Endodermal cell (in vitro differentiated cells): Measurements from ENCODE around the gene PTX3. TPM values are rescaled to one million over a fixed set of nuclear protein-coding genes. Genes with fewer than 3 reads are reported as not detected.

Experiments used
- DNase-seq: peaks from one replicate; pipeline ENCODE4 v3.0.0-alpha.2; 2017
- H3K27ac ChIP-seq: 2 replicates; pipeline ENCODE4 v1.5.1; 2013; ENCODE audit warnings: mild to moderate bottlenecking, low read depth, low read length, moderate library complexity
- H3K27me3 ChIP-seq: 2 replicates; pipeline ENCODE4 v1.6.1; 2013; ENCODE audit warnings: mild to moderate bottlenecking, low read length, moderate library complexity; ENCODE audit not compliant: insufficient read depth, control insufficient read depth, poor library complexity, severe bottlenecking
- H3K36me3 ChIP-seq: 2 replicates; pipeline ENCODE4 v1.7.0; 2013; ENCODE audit warnings: mild to moderate bottlenecking, low read length, moderate library complexity; ENCODE audit not compliant: control insufficient read depth, insufficient read depth
- H3K4me1 ChIP-seq: one replicate; pipeline ENCODE4 v1.7.0; 2013; ENCODE audit warnings: low read length; ENCODE audit not compliant: control insufficient read depth, insufficient read depth
- H3K4me3 ChIP-seq: 2 replicates; pipeline ENCODE4 v1.5.1; 2013; ENCODE audit warnings: mild to moderate bottlenecking, low read length, moderate library complexity
- H3K9ac ChIP-seq: 2 replicates; pipeline ENCODE4 v1.6.1; 2013; ENCODE audit warnings: mild to moderate bottlenecking, low read length, moderate library complexity; ENCODE audit not compliant: poor library complexity, severe bottlenecking; ENCODE audit errors: extremely low read depth
- H3K9me3 ChIP-seq: 2 replicates; pipeline ENCODE4 v1.6.1; 2013; ENCODE audit warnings: mild to moderate bottlenecking, low read length, moderate library complexity; ENCODE audit not compliant: control insufficient read depth
- H3K27ac Mint-ChIP-seq: 2 replicates; pipeline ENCODE4 v1.8.0; 2020; ENCODE audit warnings: mixed read lengths
- H3K27me3 Mint-ChIP-seq: 2 replicates; pipeline ENCODE4 v1.8.0; 2021; ENCODE audit warnings: mild to moderate bottlenecking, mixed read lengths; ENCODE audit not compliant: insufficient read depth
- H3K36me3 Mint-ChIP-seq: 2 replicates; pipeline ENCODE4 v1.8.0; 2020; ENCODE audit warnings: low read depth, mixed read lengths
- H3K4me1 Mint-ChIP-seq: 2 replicates; pipeline ENCODE4 v1.8.0; 2020; ENCODE audit warnings: mixed read lengths
- H3K4me3 Mint-ChIP-seq: 2 replicates; pipeline ENCODE4 v1.8.0; 2020; ENCODE audit warnings: mild to moderate bottlenecking, moderate library complexity, mixed read lengths
- H3K9me3 Mint-ChIP-seq: 2 replicates; pipeline ENCODE4 v1.8.0; 2020; ENCODE audit warnings: mild to moderate bottlenecking, mixed read lengths
- CTCF ChIP-seq: fragments of 200-600 bp; sonication (generic); conservative IDR thresholded peaks from 2 replicates; pipeline ENCODE4 v1.5.0; 2021; ENCODE audit warnings: antibody characterized with exemption, mild to moderate bottlenecking
- WGBS, 2 experiments: methylation state at CpG; one replicate each; pipeline versions ENCODE4 v1.1.5 to v1.1.7; 2013; ENCODE audit warnings: missing lambda C conversion rate in 2 of 2, mixed read lengths in 1 of 2; ENCODE audit not compliant: insufficient coverage in 1 of 2, insufficient read length in 1 of 2; 5-methylcytosine and 5-hydroxymethylcytosine counted together
- total RNA-seq, 2 donors: library from RNA; stranded (reverse); fragmentation: NEBNext Ultra II Directional in 1 of 2; extraction: Animal tissue kit (Norgen Biotek cat#: 25700) in 1 of 2; gene quantifications; 2 replicates in 1 of 2; 3 replicates in 1 of 2; pipeline ENCODE4 v1.2.1, GENCODE V29; 2021

Gene PTX3
- total RNA-seq, 2 donors from 2014 or later, result 0.13 to 0.51 TPM

- TF ChIP-seq CTCF, result no peak
- Histone ChIP-seq H3K36me3 (no peaks in the 10 kb centered on the region), H3K9me3 (no peaks in the 10 kb centered on the region), H3K9ac (no peak overlapping the region), H3K4me3 (no peak overlapping the region), H3K27ac (no peak overlapping the region), H3K27me3 (no peaks in the 10 kb centered on the region), H3K4me1 (peaks cover 2% of the 10 kb centered on the region)
- DNase-seq, result no peak
- Mint-ChIP-seq H3K4me1 (peaks cover 9% of the 10 kb centered on the region), H3K36me3 (no peaks in the 10 kb centered on the region), H3K4me3 (no peak overlapping the region), H3K27ac (no peak overlapping the region), H3K27me3 (no peaks in the 10 kb centered on the region), H3K9me3 (no peaks in the 10 kb centered on the region)
- 84 to 92% methylated on average over 2 of the region's 2 CpGs for WGBS, 2 experiments
These were observed 54.5 kb downstream of the PTX3 start for GRCh38 chr3:157491136-157491535.

Other genes with a start within 250 kb of the PTX3 start
- 10 to 100 TPM; 11.8 to 17.1 TPM for gene VEPH1, start 66.6 kb downstream of the PTX3 start, total RNA-seq